BE2C (cell line): ENCODE data around the gene IQCH.

Source experiments
- DNase-seq: peaks from one replicate; pipeline ENCODE4 v3.0.0-alpha.2; 2020
- H3K27me3 ChIP-seq: fragments of 250-450 bp; sonication (Bioruptor Pico); 2 replicates; pipeline ENCODE4 v1.5.1; 2020; ENCODE audit warnings: mild to moderate bottlenecking
- H3K36me3 ChIP-seq: fragments of 250-450 bp; sonication (Bioruptor Pico); 2 replicates; pipeline ENCODE4 v1.5.1; 2020; ENCODE audit warnings: mild to moderate bottlenecking
- H3K4me1 ChIP-seq: fragments of 250-450 bp; sonication (Bioruptor Pico); 2 replicates; pipeline ENCODE4 v1.5.1; 2020
- H3K4me3 ChIP-seq: 2 replicates; pipeline ENCODE4 v1.5.1; 2011; ENCODE audit warnings: low read depth, low read length
- H3K9me3 ChIP-seq: fragments of 250-450 bp; sonication (Bioruptor Pico); 2 replicates; pipeline ENCODE4 v1.5.1; 2020
- TF ChIP-seq, protein P1 (sequence below): IDR thresholded peaks from 2 replicates; pipeline ENCODE4 v1.5.1; 2012; ENCODE audit warnings: mild to moderate bottlenecking, low read depth, low read length

The IQCH gene

DNA sequence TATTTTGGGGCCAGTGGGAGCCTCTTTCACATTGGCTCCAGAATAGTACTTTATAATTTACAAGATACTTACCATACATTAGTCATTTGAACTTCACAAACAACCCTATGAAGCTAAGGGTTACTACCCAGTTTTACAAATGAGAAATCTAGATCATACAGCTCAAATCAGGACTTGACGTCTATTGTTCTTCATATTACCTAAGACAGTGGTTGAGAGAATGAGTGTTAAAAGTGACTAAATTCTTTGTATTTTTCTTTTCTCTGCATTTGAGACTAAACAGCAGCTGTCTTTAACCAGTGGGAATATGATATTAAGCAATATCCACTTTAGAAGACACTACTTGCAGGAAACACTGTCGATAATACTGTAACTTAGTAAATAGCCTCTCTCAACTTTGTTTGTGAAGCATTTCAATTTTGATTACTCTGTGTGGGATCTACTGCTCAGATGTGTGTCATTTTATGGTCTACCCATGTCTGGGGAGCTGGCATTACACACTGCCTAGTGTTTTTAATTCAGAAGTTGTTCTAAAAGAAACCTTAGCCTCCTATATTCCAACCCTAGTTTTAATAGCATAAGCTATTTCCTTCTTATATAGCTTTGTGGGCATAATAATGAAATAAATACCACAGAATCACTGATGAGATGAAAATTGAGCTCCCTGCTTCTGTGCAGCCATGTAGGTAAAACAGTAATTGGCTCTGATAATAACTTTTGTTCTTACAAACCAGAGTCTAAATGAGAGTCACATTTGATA lies 45.9 kb downstream of the IQCH start:
- TF ChIP-seq, protein P1, sequence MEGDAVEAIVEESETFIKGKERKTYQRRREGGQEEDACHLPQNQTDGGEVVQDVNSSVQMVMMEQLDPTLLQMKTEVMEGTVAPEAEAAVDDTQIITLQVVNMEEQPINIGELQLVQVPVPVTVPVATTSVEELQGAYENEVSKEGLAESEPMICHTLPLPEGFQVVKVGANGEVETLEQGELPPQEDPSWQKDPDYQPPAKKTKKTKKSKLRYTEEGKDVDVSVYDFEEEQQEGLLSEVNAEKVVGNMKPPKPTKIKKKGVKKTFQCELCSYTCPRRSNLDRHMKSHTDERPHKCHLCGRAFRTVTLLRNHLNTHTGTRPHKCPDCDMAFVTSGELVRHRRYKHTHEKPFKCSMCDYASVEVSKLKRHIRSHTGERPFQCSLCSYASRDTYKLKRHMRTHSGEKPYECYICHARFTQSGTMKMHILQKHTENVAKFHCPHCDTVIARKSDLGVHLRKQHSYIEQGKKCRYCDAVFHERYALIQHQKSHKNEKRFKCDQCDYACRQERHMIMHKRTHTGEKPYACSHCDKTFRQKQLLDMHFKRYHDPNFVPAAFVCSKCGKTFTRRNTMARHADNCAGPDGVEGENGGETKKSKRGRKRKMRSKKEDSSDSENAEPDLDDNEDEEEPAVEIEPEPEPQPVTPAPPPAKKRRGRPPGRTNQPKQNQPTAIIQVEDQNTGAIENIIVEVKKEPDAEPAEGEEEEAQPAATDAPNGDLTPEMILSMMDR = no peak
- Histone ChIP-seq H3K4me3 (no peak overlapping the region), H3K27me3 (no peaks in the 10 kb centered on the region), H3K9me3 (no peaks in the 10 kb centered on the region), H3K4me1 (no peaks in the 10 kb centered on the region), H3K36me3 (no peaks in the 10 kb centered on the region)
- DNase-seq = no peak

DNA sequence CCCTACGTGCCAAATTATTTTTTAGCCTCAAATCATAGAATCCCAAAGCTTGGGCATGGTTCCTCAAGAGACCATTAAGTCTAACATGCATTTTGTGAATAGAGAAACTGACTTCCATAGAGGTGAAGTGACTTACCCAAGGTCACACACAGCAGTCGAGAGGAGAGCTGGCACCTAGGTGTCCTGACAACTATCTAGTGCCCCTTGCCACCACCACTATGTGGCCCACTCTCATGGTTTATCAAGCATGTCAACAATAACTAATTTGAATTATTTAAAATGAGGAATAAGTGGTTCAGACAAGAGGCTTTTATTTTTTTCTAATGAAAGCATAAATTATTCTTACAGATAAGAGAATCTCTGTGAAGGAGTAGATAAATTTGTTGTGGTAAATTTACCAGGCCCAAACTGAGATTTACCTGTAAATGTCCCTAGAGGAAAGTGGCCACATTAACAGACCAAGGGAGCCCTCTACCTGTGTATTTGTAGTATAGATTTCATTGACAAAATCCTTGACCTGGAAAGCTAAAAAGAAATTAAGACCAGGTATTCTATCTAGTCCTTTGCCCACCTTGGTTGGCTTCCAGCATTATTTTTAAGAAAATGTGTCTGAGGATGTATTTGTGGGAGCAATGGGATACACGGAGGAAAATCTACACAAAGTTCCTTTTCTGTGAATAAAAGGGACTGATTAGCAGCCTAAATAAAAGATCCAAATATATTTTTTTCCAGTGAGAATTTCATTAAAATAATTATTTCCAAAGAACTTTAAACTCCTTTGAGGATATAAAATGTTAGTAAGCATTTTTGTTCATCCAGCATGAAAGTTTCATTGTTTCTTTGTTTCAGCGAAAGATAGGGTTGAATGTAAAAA lies 49.1 kb downstream of the IQCH start:
- H3K4me1 ChIP-seq = no peaks in the 10 kb centered on the region
- TF ChIP-seq, protein P1 = peak; percentile 59

DNA sequence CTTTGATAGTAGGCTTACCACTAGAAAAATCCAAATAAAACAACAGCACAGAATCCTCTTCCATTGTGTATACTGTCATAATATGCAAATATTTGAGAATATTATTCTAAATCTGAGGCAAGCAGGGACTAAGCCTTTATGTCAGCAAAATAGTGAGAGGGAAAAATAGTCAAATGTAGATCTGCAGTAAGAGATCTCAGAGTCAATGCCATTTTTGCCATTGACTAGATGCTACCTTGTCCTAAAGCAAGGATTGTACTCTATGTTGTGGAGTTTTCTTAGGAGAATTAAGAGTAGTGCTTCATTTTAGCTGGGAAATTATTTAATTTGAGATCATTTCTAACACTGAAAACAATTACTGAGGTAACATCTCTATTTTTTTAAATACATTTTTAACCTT lies 50.2 kb downstream of the IQCH start:
- no peak for DNase-seq
- TF ChIP-seq, protein P1 = no peak
- no peaks in the 10 kb centered on the region for H3K9me3 ChIP-seq
- no peaks in the 10 kb centered on the region for H3K36me3 ChIP-seq
- no peaks in the 10 kb centered on the region for H3K27me3 ChIP-seq
- no peak overlapping the region for H3K4me3 ChIP-seq
- H3K4me1 ChIP-seq = no peaks in the 10 kb centered on the region

More for the DNA sequence above, 49.1 kb downstream of the IQCH start:
- Histone ChIP-seq H3K9me3 (no peaks in the 10 kb centered on the region), H3K4me3 (no peak overlapping the region), H3K36me3 (no peaks in the 10 kb centered on the region), H3K27me3 (no peaks in the 10 kb centered on the region)
- DNase-seq = no peak

DNA sequence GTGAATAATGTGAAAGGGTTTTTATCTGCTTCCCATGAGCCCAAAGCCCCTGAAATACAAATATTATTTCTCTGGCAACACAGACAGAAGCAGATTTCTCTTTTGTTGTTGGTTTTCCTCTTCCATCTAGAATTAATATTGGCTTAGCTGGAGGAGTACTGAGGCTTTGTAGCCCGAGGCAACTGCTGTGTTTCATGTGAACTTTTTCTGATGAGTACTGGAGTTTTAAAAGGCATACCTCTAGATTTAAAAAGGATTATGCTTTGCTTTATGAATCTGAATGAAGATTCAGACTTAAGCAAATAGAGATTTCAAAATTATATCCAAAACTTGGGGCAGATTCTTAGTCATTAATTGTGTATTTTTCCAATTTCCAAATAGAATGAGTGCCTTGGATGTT lies 50.9 kb downstream of the IQCH start:
- TF ChIP-seq, protein P1 = no peak
- Histone ChIP-seq H3K4me1 (no peaks in the 10 kb centered on the region), H3K27me3 (no peaks in the 10 kb centered on the region), H3K36me3 (no peaks in the 10 kb centered on the region), H3K4me3 (no peak overlapping the region), H3K9me3 (no peaks in the 10 kb centered on the region)
- no peak for DNase-seq

DNA sequence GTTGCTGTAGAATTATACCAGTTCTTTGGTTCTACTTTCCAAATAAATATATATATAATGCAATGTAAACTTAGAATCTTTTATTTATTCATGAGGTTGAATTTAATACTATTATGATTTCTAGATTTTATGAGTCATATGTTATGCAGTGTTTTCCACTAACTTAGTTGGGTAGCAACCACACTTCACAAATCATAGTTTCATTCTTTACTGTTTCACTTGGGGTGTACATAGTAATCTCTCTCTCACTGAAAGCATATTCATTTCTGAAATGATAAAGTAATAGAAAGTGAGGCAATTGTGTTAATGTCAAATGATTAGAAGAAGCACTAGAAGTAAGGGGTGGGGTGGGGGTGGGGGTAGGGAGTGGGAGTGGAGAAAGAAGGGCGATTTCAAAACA lies 52.6 kb downstream of the IQCH start:
- TF ChIP-seq, protein P1 = no peak
- Histone ChIP-seq H3K4me3 (no peak overlapping the region), H3K4me1 (no peaks in the 10 kb centered on the region), H3K9me3 (no peaks in the 10 kb centered on the region), H3K36me3 (no peaks in the 10 kb centered on the region), H3K27me3 (no peaks in the 10 kb centered on the region)
- DNase-seq = no peak
